Mesenteric fat pad (tissue), 1 donor: ENCODE results near the gene SKI. TPM values are rescaled to one million over a fixed set of nuclear protein-coding genes. Genes with fewer than 3 reads are reported as not detected.

Source experiments
- DNase-seq: peaks from one replicate; pipeline ENCODE4 v3.0.0-alpha.2; 2020; ENCODE audit warnings: low spot score
- total RNA-seq: library from RNA; stranded (reverse); fragmentation: NEBNext Ultra II Directional; extraction: Animal tissue kit (Norgen Biotek cat#: 25700); gene quantifications from one replicate; pipeline ENCODE4 v1.2.1, GENCODE V29; 2021
- donor health status: DM: yes; HTN: yes; CAD: no.

SKI gene
- total RNA-seq, 1 donor from 2014 or later, result 101 TPM

GRCh38 chr1:2348346-2349325 lies 120.5 kb downstream of the SKI start:
- no peak for DNase-seq

DNA sequence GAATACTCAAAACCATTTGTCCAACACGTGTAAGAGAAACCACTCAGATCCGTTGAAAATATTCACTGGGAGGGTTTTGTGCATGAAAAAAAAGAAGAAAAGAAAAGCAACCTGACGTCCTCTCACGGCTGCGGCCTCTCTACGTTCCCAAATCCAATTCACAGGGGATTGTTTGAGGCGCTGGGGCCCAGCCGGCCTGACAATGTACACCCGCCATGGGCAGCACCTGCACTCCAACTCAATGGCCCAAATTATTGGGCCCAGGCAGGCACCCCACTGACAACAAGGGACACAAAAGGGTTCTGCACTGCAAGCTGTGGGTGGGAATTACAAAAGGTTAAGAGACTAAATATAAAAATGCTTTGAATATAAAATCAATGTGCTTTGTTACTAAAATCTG lies 121.7 kb downstream of the SKI start:
- DNase-seq, result no peak

DNA sequence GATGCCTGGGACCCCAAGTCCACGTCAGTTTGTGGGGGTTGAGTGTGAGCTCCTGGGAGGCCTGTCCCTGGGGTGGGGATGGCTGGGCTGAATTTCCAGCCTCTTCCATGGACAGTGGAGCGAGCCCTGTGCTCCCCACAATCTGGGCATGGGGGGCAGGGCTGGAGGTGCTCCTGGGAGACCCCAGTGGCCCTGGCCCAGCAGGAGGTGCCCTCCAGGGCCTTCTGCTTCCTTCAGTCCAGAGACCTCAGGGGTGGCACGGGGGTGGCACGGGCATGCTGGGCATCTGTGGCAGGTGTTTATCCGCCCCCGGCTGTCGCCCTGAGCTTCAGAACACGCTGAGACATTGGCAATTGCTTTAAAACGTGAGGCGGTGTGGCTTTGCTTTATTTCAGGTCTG lies 122.4 kb downstream of the SKI start:
- no peak for DNase-seq

GRCh38 chr1:2350911-2351655 lies 123.0 kb downstream of the SKI start:
- no peak for DNase-seq

GRCh38 chr1:2351723-2352122 lies 123.6 kb downstream of the SKI start:
- DNase-seq, result no peak

DNA sequence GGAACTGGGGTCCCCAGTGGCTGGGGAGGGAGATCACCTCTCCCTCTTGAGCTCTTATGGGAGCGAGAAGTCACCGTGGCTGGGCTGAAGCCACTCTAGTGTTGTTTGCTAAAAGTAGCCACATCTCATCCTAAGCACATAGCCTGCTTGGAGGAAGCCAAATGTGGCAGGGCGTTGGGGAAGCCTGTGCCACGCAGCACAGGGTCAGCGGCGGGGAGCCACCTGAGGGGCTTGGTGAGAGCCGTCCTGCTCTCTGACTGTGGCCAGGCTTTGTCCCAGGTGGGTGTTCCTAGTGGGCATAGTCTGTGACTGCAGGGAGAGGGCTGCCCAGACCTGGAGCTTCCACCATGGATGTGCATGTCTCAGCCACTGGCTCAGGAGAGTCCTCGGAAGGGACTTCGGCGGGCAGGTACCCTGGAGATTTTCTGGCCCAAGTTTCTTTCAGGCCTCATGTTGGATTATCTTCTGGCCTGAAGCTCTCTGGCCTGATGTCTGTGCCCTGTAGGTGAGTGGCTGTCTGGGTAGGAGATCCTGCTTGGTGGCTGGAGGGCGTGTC lies 124.3 kb downstream of the SKI start:
- no peak for DNase-seq

DNA sequence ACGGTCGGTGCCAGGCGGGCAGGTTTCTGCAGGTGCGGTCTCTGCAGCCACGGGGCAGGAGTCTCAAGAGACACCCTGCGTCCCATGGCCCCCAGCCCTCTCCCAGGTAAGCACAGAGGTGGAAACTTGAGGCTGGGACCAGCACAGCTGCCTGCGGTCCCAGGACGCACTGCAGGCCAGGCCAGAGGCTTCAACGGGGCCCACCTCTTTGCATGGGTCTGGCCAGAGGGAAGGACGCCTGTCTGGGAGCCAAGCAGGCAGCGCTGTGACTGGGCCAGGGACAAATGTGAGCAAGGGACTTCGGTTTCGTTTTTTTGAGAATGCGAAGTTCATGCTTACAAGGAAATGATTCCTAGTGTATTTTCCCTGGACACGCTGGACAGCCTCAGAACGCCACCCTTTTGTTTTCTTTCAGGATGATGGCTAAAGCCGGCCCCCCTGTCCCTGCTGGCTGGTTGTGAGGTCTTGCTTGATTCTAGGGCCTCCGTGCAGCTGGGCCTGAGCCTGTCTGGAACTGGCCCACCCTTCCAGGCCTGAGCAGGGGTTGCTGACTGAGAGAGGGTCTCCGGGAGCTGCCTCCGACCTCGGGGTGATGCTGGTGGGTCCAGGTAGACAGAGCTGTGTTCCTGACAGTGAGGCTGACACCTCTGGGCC lies 124.9 kb downstream of the SKI start:
- DNase-seq, result no peak

DNA sequence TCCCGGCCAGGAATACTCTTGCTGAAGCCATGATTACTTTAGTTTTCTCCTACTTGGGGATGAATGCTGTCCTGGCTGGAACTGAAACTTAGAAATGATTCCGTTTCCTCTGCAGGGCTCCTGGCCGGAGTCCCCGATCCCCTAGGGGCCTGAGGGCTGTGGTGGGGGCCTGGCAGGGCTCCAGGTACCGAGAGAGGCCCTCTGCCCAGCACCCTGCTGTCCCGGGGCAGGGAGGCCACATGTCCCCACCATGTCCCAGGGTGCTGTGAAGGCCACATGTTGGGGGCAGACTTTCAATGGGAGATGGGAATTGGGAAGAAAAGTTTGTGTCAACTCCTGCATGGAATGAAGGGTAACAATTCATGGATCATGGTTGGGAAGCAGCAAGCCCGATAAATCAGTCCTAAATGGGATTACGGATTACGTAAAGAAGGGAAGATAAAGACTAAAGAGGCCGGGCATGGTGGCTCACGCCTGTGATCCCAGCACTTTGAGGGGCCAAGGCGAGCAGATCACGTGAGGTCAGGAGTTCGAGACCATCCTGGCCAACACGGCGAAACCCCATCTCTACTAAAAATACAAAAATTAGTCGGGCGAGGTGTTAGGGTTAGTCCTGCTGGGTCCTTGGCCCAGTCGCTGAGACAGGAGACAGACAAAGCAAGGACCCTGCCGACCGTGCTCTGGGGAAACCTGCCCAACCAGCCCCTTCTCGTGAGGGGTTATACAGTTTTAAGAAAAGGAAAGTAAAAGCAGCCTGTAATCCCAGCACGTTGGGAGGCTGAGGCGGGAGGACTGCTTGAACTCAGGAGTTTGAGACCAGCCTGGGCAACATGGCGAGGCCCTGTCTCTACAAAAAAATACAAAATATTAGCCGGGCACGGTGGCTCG lies 125.7 kb downstream of the SKI start:
- no peak for DNase-seq

DNA sequence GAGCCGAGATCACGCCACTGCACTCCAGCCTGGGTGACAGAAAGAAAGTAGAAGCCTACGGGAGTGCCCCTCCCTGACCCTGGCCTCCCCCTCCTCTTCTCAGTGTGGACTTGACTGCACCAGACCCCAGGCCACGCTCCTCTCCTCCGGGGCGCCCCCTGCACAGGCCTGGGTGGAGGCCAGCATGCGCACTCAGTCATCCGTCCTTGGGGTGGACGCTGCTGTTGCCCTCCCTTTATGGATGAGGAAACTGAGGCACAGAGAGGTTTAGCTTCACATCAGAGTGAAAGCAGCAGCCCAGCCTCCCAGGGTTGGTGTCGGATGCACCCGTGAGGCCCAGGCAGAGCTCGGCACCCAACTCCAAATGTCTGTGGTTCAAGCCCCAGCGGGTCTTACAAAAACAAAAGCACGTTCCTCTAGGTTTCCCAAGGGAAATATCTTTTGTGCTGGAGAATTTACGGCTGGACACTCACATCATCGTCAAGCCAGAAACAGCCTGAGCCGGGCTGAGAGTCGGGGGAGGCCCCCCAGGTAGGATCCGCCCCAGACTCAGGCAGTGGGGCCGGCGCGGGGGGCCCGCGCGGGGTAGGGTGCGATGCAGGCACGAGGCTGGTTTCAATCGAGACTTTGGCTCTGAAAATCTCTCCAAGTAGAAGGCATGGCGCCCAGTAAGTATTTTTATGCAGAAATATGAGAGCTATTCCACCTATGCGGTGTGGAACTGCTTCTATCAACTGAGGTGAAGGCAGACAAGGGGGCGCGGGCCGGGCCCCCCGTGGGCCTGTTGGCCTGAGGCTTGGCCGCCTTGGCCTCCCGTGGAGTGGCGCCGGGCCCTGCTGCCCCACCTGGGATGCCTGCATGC lies 126.6 kb downstream of the SKI start:
- no peak for DNase-seq

- no peak for DNase-seq
Measured at GRCh38 chr1:2355373-2356261, 127.5 kb downstream of the SKI start.

GRCh38 chr1:2356401-2356800 lies 128.3 kb downstream of the SKI start:
- DNase-seq, result no peak

GRCh38 chr1:2356911-2357845 lies 129.1 kb downstream of the SKI start:
- DNase-seq, result no peak

DNA sequence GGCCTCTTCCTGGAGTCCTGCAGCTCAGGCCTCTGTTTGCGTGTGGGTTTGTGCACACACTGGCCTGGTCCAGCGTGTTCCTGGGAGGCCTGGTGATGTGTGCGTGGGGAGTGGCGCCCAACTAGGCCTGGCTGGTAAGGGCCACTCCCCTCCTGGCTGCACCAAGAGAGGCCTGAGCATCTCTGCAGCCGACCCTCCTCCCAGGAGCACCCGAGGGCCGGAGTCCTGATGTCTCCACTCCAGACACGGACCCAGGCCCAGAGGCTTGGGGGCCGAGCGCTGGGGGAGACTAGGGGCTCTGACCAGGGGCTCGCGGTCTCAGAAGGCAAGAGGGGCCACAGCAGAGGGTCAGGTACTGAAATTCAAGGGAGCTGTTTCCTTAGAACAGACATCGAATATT lies 130.0 kb downstream of the SKI start:
- no peak for DNase-seq

- no peak for DNase-seq
Measured at GRCh38 chr1:2358651-2359640, 130.8 kb downstream of the SKI start.
